Measurements from ENCODE around the gene IRF2. TPM values are rescaled to one million over a fixed set of nuclear protein-coding genes. Genes with fewer than 3 reads are reported as not detected.

IRF2 gene
- total RNA-seq, 4 donors from 2014 or later = 27.9 to 38.7 (median 29.9) TPM

GRCh38 chr4:184444953-184445309 is 29.4 kb downstream of the IRF2 start:
- TF ChIP-seq CTCF (IDR thresholded peaks at IDR 0.05) (no peak), POLR2A (IDR thresholded peaks at IDR 0.05) (no peak), EP300 (IDR thresholded peaks at IDR 0.05) (no peak), POLR2AphosphoS5 (IDR thresholded peaks at IDR 0.05) (no peak)
- no peak overlapping the region for H3K4me3 ChIP-seq
- no peak for DNase-seq (ENCODE audit: low spot score in 2 of 2)
- H3K4me1 ChIP-seq = peaks cover 63% of the 10 kb centered on the region
- no peaks in the 10 kb centered on the region for H3K27me3 ChIP-seq
- WGBS = 81% methylated on average over 7 of the region's 11 CpGs
- H3K27ac ChIP-seq = no peak overlapping the region
- H3K9me3 ChIP-seq = no peaks in the 10 kb centered on the region
- H3K36me3 ChIP-seq = no peaks in the 10 kb centered on the region

GRCh38 chr4:184444215-184444952 is 30.0 kb downstream of the IRF2 start:
- Histone ChIP-seq H3K27me3 (no peaks in the 10 kb centered on the region), H3K4me3 (no peak overlapping the region), H3K36me3 (no peaks in the 10 kb centered on the region), H3K4me1 (peaks cover 59% of the 10 kb centered on the region), H3K27ac (no peak overlapping the region), H3K9me3 (no peaks in the 10 kb centered on the region)
- 98% methylated on average over 5 of the region's 5 CpGs for WGBS
- no peak for TF ChIP-seq EP300 (IDR thresholded peaks at IDR 0.05)
- no peak for DNase-seq (ENCODE audit: low spot score in 2 of 2)

GRCh38 chr4:184443318-184443717 is 31.0 kb downstream of the IRF2 start:
- Histone ChIP-seq H3K4me1 (peaks cover 49% of the 10 kb centered on the region), H3K9me3 (no peaks in the 10 kb centered on the region), H3K36me3 (no peaks in the 10 kb centered on the region), H3K27ac (no peak overlapping the region), H3K4me3 (no peak overlapping the region), H3K27me3 (no peaks in the 10 kb centered on the region)
- TF ChIP-seq POLR2AphosphoS5 (IDR thresholded peaks at IDR 0.05) = no peak
- no peak for TF ChIP-seq EP300 (IDR thresholded peaks at IDR 0.05)
- TF ChIP-seq POLR2A (IDR thresholded peaks at IDR 0.05) = no peak
- no peak for TF ChIP-seq CTCF (IDR thresholded peaks at IDR 0.05)
- DNase-seq (ENCODE audit: low spot score in 2 of 2) = no peak
- WGBS = 92% methylated on average over 2 of the region's 2 CpGs

- Histone ChIP-seq H3K9me3 (no peaks in the 10 kb centered on the region), H3K27me3 (no peaks in the 10 kb centered on the region), H3K27ac (no peak overlapping the region), H3K36me3 (no peaks in the 10 kb centered on the region), H3K4me3 (no peak overlapping the region), H3K4me1 (peaks cover 43% of the 10 kb centered on the region)
- TF ChIP-seq CTCF (IDR thresholded peaks at IDR 0.05) = no peak
- TF ChIP-seq EP300 (IDR thresholded peaks at IDR 0.05) = no peak
- no peak for TF ChIP-seq POLR2AphosphoS5 (IDR thresholded peaks at IDR 0.05)
- DNase-seq (ENCODE audit: low spot score in 2 of 2) = no peak
- 75% methylated on average over 3 of the region's 3 CpGs for WGBS
Observed at GRCh38 chr4:184442314-184442635, 32.1 kb downstream of the IRF2 start.

GRCh38 chr4:184441461-184442313 is 32.7 kb downstream of the IRF2 start:
- WGBS = 63% methylated on average over 12 of the region's 13 CpGs
- H3K27ac ChIP-seq = no peak overlapping the region

More at GRCh38 chr4:184441461-184442313, 32.7 kb downstream of the IRF2 start:
- Histone ChIP-seq H3K9me3 (no peaks in the 10 kb centered on the region), H3K4me1 (peaks cover 40% of the 10 kb centered on the region), H3K4me3 (no peak overlapping the region), H3K36me3 (no peaks in the 10 kb centered on the region), H3K27me3 (no peaks in the 10 kb centered on the region)
- no peak for DNase-seq (ENCODE audit: low spot score in 2 of 2)
- TF ChIP-seq CTCF (IDR thresholded peaks at IDR 0.05) (no peak), EP300 (IDR thresholded peaks at IDR 0.05) (no peak), POLR2A (IDR thresholded peaks at IDR 0.05) (no peak), POLR2AphosphoS5 (IDR thresholded peaks at IDR 0.05) (no peak)

All from suprapubic skin (tissue), 4 donors.